Astrocyte (in vitro differentiated cells and primary cell): Measurements from ENCODE around the gene NFU1. TPM values are rescaled to one million over a fixed set of nuclear protein-coding genes. Genes with fewer than 3 reads are reported as not detected.

ENCODE experiments used
- DNase-seq: peaks from one replicate; pipeline ENCODE4 v3.0.0-alpha.2; 2010; ENCODE audit warnings: low read depth
- FAIRE-seq: peaks from 2 replicates; lab custom pipeline; 2011; peaks lifted over from hg19 to GRCh38; lab: Jason Lieb, UNC
- H2AFZ ChIP-seq: 2 replicates; pipeline ENCODE4 v1.6.0; 2012; ENCODE audit warnings: low read depth, low read length, inconsistent platforms
- H3K27ac ChIP-seq: 2 replicates; pipeline ENCODE4 v1.5.1; 2011; ENCODE audit warnings: low read depth, low read length, inconsistent platforms
- H3K27me3 ChIP-seq: 2 replicates; pipeline ENCODE4 v1.6.0; 2011; ENCODE audit warnings: low read length, inconsistent platforms; ENCODE audit not compliant: insufficient read depth
- H3K36me3 ChIP-seq: 2 replicates; pipeline ENCODE4 v1.5.1; 2011; ENCODE audit warnings: low read length, inconsistent platforms; ENCODE audit not compliant: insufficient read depth
- H3K4me1 ChIP-seq: 2 replicates; pipeline ENCODE4 v1.5.1; 2011; ENCODE audit warnings: low read length, inconsistent platforms; ENCODE audit not compliant: insufficient read depth
- H3K4me2 ChIP-seq: 2 replicates; pipeline ENCODE4 v1.6.0; 2012; ENCODE audit warnings: low read length, inconsistent platforms
- H3K4me3 ChIP-seq: 2 replicates; pipeline ENCODE4 v1.5.1; 2011; ENCODE audit warnings: low read depth, mild to moderate bottlenecking, low read length, inconsistent platforms; ENCODE audit not compliant: insufficient read depth
- H3K79me2 ChIP-seq: 2 replicates; pipeline ENCODE4 v1.6.0; 2012; ENCODE audit warnings: mild to moderate bottlenecking, low read length, inconsistent platforms; ENCODE audit not compliant: insufficient read depth
- H3K9ac ChIP-seq: 2 replicates; pipeline ENCODE4 v1.6.0; 2012; ENCODE audit warnings: mild to moderate bottlenecking, low read length, inconsistent platforms
- H3K9me3 ChIP-seq: 2 replicates; pipeline ENCODE4 v1.5.1; 2012; ENCODE audit warnings: low read depth, mild to moderate bottlenecking, low read length, inconsistent platforms; ENCODE audit not compliant: insufficient read depth
- H4K20me1 ChIP-seq: 2 replicates; pipeline ENCODE4 v1.6.0; 2012; ENCODE audit warnings: low read length, inconsistent platforms; ENCODE audit not compliant: insufficient read depth
- H3K27ac Mint-ChIP-seq: one replicate; pipeline ENCODE4 v1.8.0; 2021; ENCODE audit warnings: mild to moderate bottlenecking, mixed read lengths; ENCODE audit not compliant: unreplicated experiment
- H3K27me3 Mint-ChIP-seq: one replicate; pipeline ENCODE4 v1.8.0; 2021; ENCODE audit warnings: low read depth, mixed read lengths; ENCODE audit not compliant: unreplicated experiment
- H3K36me3 Mint-ChIP-seq: one replicate; pipeline ENCODE4 v1.8.0; 2021; ENCODE audit warnings: low read depth, mixed read lengths; ENCODE audit not compliant: unreplicated experiment
- H3K4me1 Mint-ChIP-seq: one replicate; pipeline ENCODE4 v1.8.0; 2021; ENCODE audit warnings: low read depth, mixed read lengths; ENCODE audit not compliant: unreplicated experiment
- H3K4me3 Mint-ChIP-seq: one replicate; pipeline ENCODE4 v1.8.0; 2021; ENCODE audit warnings: mild to moderate bottlenecking, moderate library complexity, mixed read lengths; ENCODE audit not compliant: unreplicated experiment
- H3K9me3 Mint-ChIP-seq: one replicate; pipeline ENCODE4 v1.8.0; 2021; ENCODE audit warnings: mild to moderate bottlenecking, mixed read lengths; ENCODE audit not compliant: unreplicated experiment
- CTCF ChIP-seq: IDR thresholded peaks from 2 replicates; pipeline ENCODE4 v1.5.1; 2011; ENCODE audit warnings: low read depth, mild to moderate bottlenecking, inconsistent platforms, low read length, moderate library complexity; ENCODE audit not compliant: insufficient read depth
- EZH2 ChIP-seq: IDR thresholded peaks from 2 replicates; pipeline ENCODE4 v1.6.1; 2012; ENCODE audit warnings: mild to moderate bottlenecking, low read length, inconsistent platforms; ENCODE audit not compliant: insufficient read depth
- total RNA-seq: library from RNA; stranded (reverse); gene quantifications from 2 replicates; pipeline ENCODE4 v1.2.1, GENCODE V29; 2021

NFU1 gene
- total RNA-seq, 1 donor from 2014 or later: 46.6 TPM

DNA sequence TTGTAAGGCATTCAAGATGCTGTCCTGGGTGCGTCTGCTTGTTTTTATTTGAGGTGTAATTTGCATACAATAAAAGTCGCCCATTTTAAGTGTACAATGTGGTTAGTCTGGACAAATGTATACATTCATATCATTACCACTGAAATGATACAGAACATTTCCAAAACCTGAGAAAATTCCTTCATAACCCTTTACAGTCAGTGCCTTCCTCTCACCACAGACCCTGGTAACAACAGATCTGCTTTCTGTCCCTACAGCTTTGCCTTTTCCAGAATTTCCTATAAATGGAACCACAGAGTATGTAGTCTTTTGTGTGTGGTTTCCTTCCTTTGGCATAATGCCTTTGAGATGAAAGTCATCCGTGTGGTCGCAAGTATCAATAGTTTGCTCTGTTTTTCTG is 45.8 kb upstream of the NFU1 start:
- Mint-ChIP-seq H3K9me3 (no peaks in the 10 kb centered on the region), H3K36me3 (peaks cover 35% of the 10 kb centered on the region), H3K4me3 (no peak overlapping the region), H3K27me3 (no peaks in the 10 kb centered on the region), H3K27ac (no peak overlapping the region), H3K4me1 (peaks cover 15% of the 10 kb centered on the region)
- no peak for TF ChIP-seq CTCF
- TF ChIP-seq EZH2: no peak
- Histone ChIP-seq H3K9me3 (no peaks in the 10 kb centered on the region), H4K20me1 (no peaks in the 10 kb centered on the region), H3K27me3 (no peaks in the 10 kb centered on the region), H3K27ac (no peak overlapping the region), H3K36me3 (peaks cover 8% of the 10 kb centered on the region), H3K4me2 (no peak overlapping the region), H3K4me1 (no peaks in the 10 kb centered on the region), H3K79me2 (no peaks in the 10 kb centered on the region), H3K4me3 (no peak overlapping the region), H2AFZ (no peak overlapping the region), H3K9ac (no peak overlapping the region)
- peak; percentile 60 for DNase-seq
- FAIRE-seq: no peak

GRCh38 chr2:69482471-69482870 is 45.2 kb upstream of the NFU1 start:
- no peak overlapping the region for H3K9ac ChIP-seq
- DNase-seq: no peak
- H3K4me2 ChIP-seq: no peak overlapping the region
- no peak overlapping the region for H3K27ac Mint-ChIP-seq
- H3K79me2 ChIP-seq: no peaks in the 10 kb centered on the region
- H3K36me3 ChIP-seq: peaks cover 12% of the 10 kb centered on the region
- no peak overlapping the region for H3K4me3 ChIP-seq
- TF ChIP-seq CTCF (no peak), EZH2 (no peak)
- H3K36me3 Mint-ChIP-seq: peaks cover 35% of the 10 kb centered on the region
- H3K27me3 Mint-ChIP-seq: no peaks in the 10 kb centered on the region
- no peak overlapping the region for H3K27ac ChIP-seq
- H3K4me3 Mint-ChIP-seq: no peak overlapping the region
- no peaks in the 10 kb centered on the region for H4K20me1 ChIP-seq
- no peaks in the 10 kb centered on the region for H3K27me3 ChIP-seq
- no peaks in the 10 kb centered on the region for H3K9me3 Mint-ChIP-seq
- no peak overlapping the region for H2AFZ ChIP-seq
- H3K4me1 Mint-ChIP-seq: peaks cover 15% of the 10 kb centered on the region
- H3K9me3 ChIP-seq: no peaks in the 10 kb centered on the region
- no peaks in the 10 kb centered on the region for H3K4me1 ChIP-seq
- no peak for FAIRE-seq

DNA sequence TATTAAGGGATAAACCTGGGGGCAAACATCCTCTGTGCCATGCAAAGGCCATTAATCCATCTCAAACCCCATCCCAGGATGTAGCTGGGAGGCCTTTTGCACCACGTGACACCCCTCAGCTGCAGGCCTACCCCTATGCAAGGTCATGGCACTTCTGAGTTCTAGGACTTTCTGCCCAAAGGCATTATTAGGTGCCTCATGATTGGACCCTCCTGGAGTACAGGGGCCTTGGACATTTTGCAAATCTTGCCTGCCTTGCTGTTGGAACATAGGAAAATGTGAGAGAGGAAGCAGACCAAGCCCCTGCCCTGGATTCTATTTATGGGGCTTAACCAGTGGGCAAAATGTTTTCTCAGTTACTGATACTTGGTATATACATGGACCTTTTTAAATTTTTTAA is 44.2 kb upstream of the NFU1 start:
- H3K4me1 Mint-ChIP-seq: peaks cover 15% of the 10 kb centered on the region
- no peak overlapping the region for H3K27ac ChIP-seq
- no peak for FAIRE-seq

More for the DNA sequence above, 44.2 kb upstream of the NFU1 start:
- H3K4me1 ChIP-seq: no peaks in the 10 kb centered on the region
- no peak overlapping the region for H3K4me3 ChIP-seq
- H3K9me3 Mint-ChIP-seq: no peaks in the 10 kb centered on the region
- H3K9ac ChIP-seq: no peak overlapping the region
- no peak overlapping the region for H3K27ac Mint-ChIP-seq
- no peak overlapping the region for H2AFZ ChIP-seq
- TF ChIP-seq EZH2: no peak
- no peak for TF ChIP-seq CTCF
- H3K4me3 Mint-ChIP-seq: no peak overlapping the region
- DNase-seq: no peak
- peaks cover 9% of the 10 kb centered on the region for H3K36me3 ChIP-seq
- H3K9me3 ChIP-seq: no peaks in the 10 kb centered on the region
- H4K20me1 ChIP-seq: no peaks in the 10 kb centered on the region
- no peaks in the 10 kb centered on the region for H3K79me2 ChIP-seq
- no peak overlapping the region for H3K4me2 ChIP-seq
- H3K36me3 Mint-ChIP-seq: peaks cover 29% of the 10 kb centered on the region
- H3K27me3 ChIP-seq: no peaks in the 10 kb centered on the region
- H3K27me3 Mint-ChIP-seq: no peaks in the 10 kb centered on the region
